ENCODE measurements around the gene TFDP1.
"Not testable (repeated sequence)": the region's sequence is repeated elsewhere in the genome, so short reads cannot be mapped to it uniquely, and the experiment has no call there.

The TFDP1 gene

GRCh38 chr13:113620036-113620796 is 35.7 kb downstream of the TFDP1 start:
- no peak for DNase-seq

- no peak for DNase-seq
Observed at GRCh38 chr13:113621046-113621445, 36.5 kb downstream of the TFDP1 start.

GRCh38 chr13:113621498-113621897 is 36.9 kb downstream of the TFDP1 start:
- not testable (repeated sequence) for DNase-seq

GRCh38 chr13:113621986-113622550 is 37.5 kb downstream of the TFDP1 start:
- not testable (repeated sequence) for DNase-seq

- no peak for DNase-seq
Observed at GRCh38 chr13:113622791-113623490, 38.4 kb downstream of the TFDP1 start.

- DNase-seq, result no peak
Observed at GRCh38 chr13:113623491-113624234, 39.1 kb downstream of the TFDP1 start.

- no peak for DNase-seq
Observed at GRCh38 chr13:113624235-113624587, 39.7 kb downstream of the TFDP1 start.

GRCh38 chr13:113624640-113625304 is 40.2 kb downstream of the TFDP1 start:
- DNase-seq, result not testable (repeated sequence)

- no peak for DNase-seq
Observed at GRCh38 chr13:113625965-113626721, 41.6 kb downstream of the TFDP1 start.

- no peak for DNase-seq
Observed at GRCh38 chr13:113627136-113627535, 42.6 kb downstream of the TFDP1 start.

- DNase-seq, result no peak
Observed at GRCh38 chr13:113628291-113629270, 44.0 kb downstream of the TFDP1 start.

- no peak for DNase-seq
Observed at GRCh38 chr13:113629866-113630265, 45.3 kb downstream of the TFDP1 start.

- no peak for DNase-seq
Observed at GRCh38 chr13:113630296-113630695, 45.7 kb downstream of the TFDP1 start.

GRCh38 chr13:113630804-113631203 is 46.3 kb downstream of the TFDP1 start:
- no peak for DNase-seq

GRCh38 chr13:113631341-113632095 is 47.0 kb downstream of the TFDP1 start:
- no peak for DNase-seq

GRCh38 chr13:113632706-113633484 is 48.3 kb downstream of the TFDP1 start:
- DNase-seq, result no peak

- DNase-seq, result no peak
Observed at GRCh38 chr13:113633485-113633873, 48.9 kb downstream of the TFDP1 start.

GRCh38 chr13:113634279-113635047 is 49.9 kb downstream of the TFDP1 start:
- DNase-seq, result no peak

Data from NCI-H1092 (cell line).